COR-L47 (cell line): Measurements from ENCODE around the gene NCK2.

Experiments used
- DNase-seq: peaks from one replicate; lab custom pipeline; 2025; lab: John Stamatoyannopoulos, UW

The NCK2 gene

DNA sequence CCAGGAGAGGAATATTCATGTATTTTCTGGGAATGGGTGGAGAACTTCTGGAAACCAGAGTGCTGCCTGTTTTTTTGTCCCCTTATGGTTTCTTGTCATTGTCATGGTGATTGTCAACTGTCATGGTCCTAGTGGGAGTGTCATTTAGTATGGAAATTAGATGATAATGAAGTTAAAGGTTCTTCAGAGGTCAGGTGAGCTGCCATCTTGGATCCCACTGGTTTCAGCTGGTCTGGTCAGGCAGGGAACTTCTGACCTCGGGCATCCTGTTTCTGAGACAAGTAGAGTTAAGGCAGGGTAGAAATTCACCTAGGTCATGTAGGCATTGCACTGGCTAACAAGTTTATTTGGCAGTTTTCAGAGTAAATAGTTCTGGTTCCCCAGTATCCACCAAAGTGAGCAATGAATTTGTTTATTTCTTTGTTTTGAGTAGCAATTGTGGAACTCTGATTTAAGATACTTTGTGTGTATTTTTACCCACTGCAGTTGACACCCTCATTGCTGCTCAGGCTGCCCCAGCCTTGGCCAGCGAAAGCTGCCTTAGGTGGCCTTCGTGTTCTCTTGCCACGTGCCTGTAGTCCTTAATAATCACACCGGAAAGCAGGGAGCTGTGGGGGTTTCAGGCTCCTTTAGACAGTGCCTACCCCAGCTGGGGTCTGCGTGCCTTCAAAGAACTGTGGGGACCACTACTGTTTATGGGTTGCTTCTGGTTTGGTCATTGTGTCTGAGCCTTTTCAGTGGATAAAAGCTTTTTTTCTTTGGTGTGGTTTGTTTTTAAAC lies 48.7 kb downstream of the NCK2 start:
- no peak for DNase-seq

DNA sequence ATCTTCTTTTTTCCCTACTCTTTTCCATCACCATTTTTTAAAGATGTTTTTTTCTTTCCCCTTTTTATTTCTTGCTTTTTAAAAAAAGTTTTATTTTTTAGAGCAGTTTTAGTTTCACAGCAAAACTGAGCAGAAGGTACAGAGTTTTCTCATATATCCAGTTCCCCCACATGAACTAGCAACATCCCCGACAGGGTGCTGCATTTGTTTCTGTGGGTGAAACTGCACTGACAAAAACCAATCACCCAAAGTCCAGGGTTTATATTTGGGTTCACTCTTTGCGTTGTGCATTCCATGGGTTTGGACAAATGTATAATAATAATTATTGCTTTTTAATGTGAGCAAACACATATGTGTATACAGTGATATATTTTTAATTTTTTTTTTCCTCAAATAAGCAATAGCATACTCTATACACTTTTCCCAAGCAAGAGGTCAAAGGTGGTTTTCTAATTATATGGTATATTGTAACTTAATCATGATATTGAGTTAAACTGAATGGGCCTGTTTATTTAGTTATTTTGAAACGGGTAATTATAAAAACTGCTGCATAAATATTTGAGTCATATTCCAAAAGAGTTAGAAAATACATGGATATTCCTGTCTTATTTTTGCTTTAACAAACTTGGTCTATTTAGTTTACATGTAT lies 50.3 kb downstream of the NCK2 start:
- DNase-seq, result peak; percentile 61

DNA sequence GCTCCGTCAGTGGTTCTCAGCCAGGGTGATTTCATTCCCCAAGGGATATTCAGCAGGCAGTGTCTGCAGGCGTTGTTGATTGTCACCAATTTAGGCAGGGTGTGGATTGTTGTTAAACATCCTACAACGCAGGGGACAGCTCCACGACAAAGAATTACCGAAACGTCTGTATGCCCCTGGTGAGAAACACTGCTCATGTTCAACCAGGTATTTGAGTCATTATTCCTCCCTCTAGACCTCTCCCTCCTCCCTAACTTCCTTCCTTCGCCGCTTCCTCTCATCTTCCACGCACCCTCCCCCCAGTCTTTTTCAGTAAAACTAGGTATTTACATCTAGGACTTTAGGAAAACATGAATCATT lies 50.8 kb downstream of the NCK2 start:
- peak; percentile 61 for DNase-seq

DNA sequence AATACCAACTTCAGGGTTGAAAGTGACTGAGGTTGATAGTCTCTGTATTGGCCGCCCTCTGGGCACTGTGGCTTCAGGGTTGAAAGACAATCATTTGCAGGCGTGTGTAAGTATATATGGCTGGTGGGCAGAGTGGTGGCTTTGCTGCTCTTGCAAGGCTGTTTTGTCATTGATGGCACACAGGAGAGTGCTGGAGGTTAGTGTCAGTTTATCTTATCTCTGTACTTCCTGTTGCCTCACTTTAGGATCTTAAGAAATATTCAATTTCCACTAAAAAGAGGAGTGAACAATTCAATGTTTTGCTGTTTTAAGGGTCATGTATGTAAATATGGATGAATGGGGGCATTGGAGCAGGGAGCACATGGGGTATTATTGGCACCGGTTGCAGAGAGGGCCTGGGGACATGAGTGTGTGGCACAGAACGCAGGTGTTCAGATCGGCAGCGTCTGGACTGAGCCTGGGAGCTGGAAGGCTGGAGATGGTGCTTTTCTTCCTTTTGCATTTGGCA lies 51.5 kb downstream of the NCK2 start:
- DNase-seq, result no peak

DNA sequence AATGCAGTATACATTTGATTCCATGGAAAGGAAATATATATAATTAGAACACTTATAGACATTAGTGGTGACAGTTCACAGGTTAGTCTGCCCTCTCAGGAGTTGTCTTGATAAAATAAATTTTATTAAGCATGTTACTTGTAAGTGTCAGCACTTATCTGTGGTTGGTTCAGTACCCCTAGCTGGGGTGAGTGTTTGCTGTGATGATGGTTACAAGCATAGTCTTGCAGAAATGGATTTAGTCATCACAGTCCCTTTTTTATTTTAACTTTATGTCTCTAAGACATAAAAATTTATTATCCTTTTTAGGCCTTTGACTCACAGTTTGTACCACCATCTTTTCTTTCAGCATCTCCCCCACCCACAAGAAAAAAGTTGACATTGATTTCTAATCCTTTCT lies 52.1 kb downstream of the NCK2 start:
- no peak for DNase-seq

DNA sequence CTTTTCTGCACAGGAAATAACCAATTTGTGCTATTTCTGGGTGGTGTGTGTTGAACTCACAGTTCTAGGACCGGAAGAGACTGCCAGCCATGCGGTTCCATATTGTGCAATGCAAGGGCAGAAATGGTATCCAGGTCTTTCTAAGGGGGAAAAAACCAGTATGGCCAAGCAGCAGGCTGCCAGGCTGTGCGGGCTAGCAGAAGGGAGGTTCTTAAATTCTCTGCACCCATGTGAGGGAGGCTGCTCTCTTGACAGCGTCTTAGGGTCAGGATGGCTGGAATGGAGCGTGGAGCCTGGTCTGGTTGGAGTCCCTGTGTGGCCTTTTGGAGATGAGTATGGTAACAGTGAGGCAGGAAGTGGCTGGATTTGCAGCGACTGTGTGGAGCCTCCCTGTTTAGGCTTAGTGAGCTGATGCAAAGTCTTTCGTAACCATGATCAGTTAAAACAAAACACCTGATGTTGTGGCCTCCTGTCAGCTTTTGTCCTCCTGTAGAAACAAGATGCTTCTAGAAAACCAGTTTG lies 52.6 kb downstream of the NCK2 start:
- DNase-seq, result no peak

DNA sequence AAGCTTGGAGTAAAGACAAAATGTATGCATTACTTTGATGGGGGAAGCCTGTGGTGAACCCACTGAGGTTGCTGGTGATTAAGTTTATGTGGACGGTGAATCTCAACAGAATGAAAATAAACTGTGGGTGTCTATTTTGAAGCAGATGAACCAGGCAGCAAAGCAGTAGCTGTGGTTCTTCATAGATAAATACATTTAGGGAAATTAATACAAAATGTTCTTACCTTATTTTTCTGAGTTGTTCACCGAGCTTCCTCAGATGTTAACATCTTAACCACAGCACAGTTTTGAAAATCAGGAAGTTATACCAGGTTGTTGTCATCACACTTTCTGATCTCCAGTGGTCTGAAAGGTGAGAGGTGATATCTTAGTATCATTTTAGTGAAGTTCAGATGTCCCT lies 53.9 kb downstream of the NCK2 start:
- DNase-seq, result no peak

DNA sequence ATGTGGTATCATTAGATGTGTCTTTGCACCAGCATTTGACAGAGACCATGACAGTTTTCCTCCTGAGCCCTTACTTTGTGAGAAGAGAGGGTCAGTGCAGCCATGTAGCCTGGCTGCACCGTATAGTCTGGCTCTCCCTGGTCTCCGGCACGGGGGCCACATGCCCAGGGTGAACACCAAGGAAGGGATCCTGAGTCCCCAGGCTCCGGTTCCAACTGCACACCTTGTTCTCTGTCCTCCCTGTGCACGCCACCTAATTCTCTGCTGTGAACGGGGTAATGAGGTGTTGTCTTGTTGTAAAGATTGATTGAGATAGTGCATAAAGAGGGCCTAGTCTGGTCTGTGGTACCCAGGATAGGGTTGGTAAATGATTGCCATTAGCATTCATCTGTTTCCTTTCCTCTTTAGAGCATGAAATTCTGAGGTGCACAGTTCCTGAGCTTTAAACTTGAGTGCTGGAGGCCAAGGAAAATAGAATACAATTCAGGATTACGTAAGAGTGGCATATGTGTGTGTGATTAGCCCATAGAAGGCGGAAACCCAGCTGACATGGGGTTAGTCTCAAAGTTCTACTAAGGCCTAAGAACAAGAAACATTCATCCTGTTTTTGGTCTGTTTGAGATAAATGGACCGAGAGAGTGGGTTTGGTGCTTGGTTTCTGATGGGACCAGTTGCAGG lies 55.5 kb downstream of the NCK2 start:
- DNase-seq, result no peak

DNA sequence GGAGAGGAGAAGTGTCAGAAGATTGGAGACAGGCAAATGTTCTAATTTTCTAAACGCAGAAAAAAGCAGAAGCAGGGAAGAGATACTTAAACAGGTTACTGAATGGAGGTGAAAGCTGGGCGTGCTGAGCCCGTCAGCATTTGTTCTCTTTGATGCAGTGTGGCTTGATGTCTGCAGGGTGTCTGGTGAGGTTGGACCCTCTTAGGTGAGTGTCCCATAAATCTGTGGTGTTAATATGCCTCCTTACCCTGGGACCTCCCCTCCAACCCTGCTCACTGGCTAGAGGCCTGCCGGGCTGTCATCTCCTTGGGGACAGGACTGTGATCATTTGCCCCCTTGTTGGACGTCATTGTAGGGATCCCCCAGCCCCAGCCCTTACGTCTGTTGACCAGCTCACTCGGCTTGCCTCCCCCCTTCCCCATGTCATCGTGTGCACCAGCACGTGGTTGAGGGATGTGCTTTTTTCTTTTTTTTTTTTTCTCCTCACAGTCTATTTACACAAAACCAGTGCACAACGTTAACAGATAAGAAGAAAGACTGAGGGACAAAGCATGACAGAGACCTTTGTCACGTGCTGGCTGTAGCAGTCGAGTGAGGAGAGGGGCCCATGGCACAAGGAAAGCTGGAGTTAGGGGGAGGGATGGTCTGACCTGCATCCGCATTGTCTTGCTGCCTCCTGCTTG lies 56.4 kb downstream of the NCK2 start:
- DNase-seq, result no peak

DNA sequence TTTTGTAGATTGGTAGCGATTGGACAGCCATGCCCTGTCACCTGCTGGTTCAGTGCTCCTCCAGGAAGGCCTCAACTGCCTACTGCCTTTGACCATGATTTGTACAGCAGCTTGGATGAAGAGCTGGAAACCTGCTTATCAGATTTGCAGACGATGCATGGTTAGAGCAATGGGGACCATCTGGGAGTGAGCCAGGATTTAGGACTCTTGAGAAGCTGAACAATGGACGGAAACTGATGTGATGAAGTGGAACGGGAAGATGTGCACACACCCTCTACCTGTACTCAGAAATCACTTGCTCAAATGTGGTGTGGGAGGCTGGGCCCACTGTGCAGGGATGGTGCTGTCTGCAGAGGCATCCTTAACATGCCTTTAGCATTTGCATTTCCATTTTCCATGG lies 57.2 kb downstream of the NCK2 start:
- no peak for DNase-seq

DNA sequence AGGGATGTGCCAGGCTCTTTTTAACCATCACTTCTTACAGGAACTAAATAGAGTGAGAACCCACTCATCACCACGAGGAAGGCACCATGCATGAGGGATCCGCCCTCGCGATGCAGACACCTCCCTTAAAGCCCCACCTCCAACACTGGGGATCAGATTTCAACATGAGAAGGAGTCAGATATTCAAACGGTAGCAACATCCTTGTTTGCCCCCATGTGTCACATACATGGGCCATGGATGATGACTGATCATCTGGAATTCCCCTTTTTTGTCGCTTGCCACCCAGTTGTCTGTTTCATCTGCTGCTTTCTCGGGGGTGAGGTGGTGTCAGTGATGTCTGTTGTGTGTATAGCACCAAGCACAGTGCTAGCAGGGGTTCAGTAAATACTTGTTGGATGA lies 57.9 kb downstream of the NCK2 start:
- DNase-seq, result no peak

DNA sequence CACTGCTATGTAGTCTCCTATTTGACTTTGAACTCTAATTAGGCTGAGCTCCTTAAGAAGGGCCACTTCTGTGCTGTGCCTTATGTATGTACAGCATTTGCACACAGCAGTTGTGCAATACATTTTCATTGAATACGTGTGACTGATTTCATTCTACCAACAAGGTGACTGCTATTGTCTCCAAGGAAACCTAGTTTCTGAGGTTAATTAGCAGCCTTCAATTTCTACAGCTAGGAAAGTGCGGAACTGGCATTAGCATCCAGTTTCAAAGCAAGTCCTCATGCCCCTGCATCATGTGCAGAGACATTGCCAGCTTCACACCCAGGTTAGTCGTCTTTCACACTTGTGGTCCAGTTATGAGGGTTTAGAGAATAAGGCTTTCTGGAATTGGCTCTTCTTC lies 58.6 kb downstream of the NCK2 start:
- no peak for DNase-seq

DNA sequence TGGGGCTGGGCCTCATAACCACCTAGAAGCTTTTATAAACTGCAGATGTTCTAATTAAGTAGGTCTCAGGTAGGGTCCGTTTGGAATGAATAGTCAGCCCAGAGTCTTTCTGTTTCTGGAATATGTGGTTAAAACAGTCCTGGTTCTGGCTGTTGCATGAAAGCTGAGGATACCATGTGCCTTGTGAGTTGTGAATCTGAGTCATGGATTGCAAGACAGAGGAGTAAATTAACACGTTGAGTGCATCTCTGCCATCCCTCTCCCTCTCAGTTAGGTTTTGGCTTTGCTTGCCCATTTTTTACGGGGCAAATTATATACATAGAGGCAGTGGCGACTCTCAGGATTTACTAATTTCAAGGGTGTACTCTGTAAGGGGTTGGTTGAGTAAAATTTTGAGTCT lies 59.1 kb downstream of the NCK2 start:
- DNase-seq, result no peak

DNA sequence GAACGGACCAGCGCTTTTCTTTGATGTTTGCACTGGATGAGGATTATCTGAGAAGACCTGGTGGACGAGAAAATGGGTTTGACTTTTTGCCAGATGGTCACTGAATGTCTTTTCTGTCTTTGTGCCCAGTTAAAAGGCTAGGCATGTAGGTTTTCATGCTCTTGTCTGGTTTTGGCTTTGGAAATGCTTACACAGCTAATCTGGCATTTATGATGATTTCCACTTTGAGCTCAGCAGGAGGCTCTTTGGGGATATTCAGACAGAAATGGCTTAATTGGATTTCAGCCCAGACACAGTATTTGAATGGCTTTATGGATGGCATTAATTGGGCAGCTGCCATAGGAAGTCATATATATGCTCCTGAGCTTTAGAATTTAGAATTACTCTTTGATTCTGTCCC lies 59.6 kb downstream of the NCK2 start:
- peak; percentile 91 for DNase-seq

DNA sequence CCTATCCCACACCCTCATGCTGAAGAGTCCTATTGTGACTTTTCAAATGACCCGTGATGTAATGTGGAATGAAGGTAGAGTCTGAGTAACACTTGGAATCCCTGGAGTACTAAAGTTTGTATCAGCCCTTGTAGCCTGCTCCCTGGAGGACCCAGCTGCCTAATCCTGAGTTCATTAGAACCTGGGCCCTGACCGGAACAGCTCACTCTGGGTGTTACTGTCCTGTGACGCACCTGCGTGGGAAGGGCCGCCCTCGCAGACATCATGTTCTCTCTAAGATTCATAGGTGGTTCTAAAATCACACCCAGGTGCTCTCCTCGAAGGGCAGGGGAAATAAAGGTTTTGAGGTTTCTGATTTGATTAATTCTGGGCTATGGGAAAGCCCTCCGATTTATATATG lies 62.3 kb downstream of the NCK2 start:
- no peak for DNase-seq

DNA sequence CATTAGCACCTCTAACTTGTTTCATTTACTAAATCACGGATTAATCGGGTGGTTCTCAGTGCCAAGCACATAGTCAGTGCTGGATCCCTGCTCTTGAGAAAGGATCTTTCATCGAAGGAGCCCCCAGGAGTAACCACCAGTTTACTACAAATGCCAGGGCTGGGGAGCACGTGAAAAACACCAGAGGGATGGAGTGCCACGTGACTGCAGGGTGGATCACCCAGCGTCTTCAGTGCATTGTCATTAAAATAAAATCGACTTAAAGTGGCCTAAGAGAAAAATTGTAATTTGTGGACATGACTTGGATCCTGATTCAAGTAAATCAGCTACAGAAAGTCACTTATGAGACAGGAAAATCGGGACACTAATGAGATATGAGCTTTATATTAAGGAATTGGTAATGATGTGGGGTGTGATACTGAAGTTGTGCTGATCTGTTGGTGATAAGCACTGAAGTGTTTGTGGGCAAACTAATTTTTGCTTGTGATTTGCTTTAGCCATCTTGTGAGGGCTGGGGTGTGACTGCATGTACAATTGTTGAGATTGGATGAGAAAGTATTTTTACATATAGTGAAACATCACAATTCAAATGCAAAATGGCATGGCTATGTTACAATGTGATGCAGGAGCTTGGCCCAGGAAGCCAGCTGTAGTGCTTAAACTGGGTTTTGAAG lies 63.8 kb downstream of the NCK2 start:
- no peak for DNase-seq

DNA sequence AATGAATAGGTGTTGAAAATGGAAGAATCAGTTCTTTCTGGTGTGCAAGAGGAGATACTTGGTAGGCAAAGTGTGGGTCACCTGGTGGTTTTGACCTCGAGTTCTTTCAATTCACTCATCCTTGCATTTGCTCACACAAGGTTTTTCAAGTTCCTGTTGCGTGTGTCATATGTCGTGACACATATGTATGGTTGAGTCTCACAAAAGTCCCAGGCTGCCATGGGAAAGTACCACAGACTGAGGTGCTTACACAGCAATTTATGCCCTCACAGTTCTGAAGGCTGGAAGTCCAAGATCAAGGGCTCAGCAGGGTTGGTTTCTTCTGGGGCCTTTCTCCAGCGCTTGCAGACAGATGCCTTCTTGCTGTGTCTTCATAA lies 64.4 kb downstream of the NCK2 start:
- no peak for DNase-seq

DNA sequence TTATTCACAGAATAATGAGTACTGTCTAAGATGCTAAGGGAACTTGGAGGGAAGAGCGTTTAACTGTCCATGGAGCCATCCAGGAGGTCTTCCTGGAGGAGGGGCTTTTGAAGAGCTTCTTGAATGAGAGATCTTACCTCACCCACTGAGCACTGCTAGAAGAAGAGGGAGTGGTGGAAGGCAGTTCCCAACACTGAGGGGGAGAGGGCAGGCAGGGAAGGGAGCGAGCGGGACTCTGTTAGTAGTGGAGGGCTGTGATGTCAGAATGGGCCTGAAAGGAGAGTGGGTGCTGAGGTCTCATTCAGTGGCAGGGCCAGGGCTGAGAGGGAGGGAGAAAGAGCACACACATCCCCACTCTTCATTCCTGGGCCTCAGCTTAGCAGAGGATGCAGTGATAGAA lies 65.0 kb downstream of the NCK2 start:
- no peak for DNase-seq

DNA sequence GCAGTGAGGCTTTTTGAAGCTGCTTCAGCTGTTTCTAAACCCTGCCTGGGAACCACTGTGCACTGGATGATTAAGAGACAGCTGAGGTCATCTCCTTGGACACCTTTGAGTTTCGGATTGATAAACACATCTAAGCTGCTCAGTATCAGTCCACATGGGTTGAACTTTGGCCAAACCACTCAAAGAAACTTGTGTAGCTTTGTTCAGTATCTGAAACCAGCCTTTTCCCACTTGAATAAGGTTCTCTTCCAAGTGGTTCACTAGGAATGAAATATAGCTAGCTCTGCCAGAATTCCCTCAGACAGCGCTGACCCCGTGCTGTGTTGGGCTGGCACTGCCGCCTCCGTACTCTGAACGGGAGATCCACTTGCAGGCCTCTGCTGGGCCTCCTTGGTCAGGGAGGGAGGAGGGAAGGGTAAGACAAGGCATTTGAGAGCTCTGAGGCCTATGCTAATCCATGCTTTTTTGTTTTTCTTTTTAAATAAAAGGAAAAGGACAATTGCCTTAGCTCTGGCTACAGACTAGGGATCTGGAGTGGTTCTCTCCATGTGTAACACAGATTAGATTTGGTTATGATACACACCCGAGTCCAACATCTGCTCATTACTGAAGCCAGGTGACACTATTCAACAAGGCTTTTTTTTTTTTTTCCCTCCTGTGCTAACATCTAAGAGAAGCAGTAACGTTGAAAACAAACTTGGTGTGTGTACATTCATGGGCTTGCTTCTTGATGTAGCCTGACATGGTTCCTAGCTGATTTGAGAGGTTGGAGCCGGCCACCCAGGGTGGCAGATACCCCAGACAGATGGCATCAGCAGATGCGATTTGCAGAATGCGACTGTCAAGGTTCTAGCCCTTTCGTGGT lies 67.7 kb downstream of the NCK2 start:
- DNase-seq, result no peak

DNA sequence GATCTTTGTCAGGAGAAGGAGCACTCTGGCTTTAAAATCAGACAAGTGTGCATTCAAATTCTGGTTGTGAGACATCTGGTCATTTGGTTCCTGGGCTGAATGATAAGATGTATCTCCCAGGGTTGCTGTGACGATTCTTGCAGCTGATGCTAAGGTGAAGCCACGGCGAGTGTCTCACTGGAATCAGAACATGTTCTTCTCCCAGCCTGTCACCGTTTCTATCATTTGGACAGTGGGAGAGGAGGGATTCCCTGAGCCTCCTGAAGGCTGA lies 68.3 kb downstream of the NCK2 start:
- DNase-seq, result no peak

DNA sequence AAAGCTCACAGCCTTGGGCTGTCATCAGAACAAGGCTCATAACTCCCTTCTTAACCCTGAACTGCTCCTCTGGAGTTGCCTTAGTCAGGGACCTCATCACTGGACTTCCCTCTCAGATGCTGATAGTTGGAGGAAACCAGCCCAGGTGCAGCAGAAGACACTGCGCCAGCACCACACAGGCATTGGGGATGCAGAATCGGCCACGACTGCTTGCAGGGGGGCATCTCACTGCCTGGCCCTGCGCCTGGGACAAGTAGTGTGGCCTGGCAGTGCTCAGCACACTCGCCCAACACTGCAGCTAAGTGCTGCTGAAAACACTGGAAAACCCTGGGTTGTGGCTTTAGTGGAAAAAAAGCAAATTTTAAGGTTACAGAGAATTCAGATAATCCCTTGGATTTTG lies 68.7 kb downstream of the NCK2 start:
- no peak for DNase-seq
